SK-N-SH (cell line): ENCODE results near the gene STAG3. TPM values are rescaled to one million over a fixed set of nuclear protein-coding genes. Genes with fewer than 3 reads are reported as not detected.

ENCODE experiments used
- CTCF ChIA-PET: fragments of 300-600, 350-600 bp; formaldehyde crosslinking; extraction: SDS; loops from one replicate; lab custom pipeline; 2021; lab: Yijun Ruan, JAX
- POLR2A ChIA-PET: fragments of 350-600 bp; sonication (Branson Sonifier 250); formaldehyde crosslinking; extraction: SDS; loops from one replicate; lab custom pipeline; 2020; ENCODE audit warnings: antibody characterized with exemption, inconsistent platforms; lab: Yijun Ruan, JAX
- DNase-seq: peaks from one replicate; pipeline ENCODE4 v3.0.0; 2012
- H2AFZ ChIP-seq: fragments of 200-600 bp; sonication (generic); 2 replicates; pipeline ENCODE4 v1.8.1; 2016; ENCODE audit warnings: antibody characterized with exemption, mild to moderate bottlenecking, low read depth
- H3F3A ChIP-seq: fragments of 200-600 bp; sonication (generic); replicated peaks from 2 replicates; pipeline ENCODE3; 2016; ENCODE audit warnings: antibody characterized with exemption, mild to moderate bottlenecking; ENCODE audit not compliant: insufficient read depth
- H3K27ac ChIP-seq, 2 experiments: fragments of 200-500 bp in 1 of 2; fragments of 200-600 bp in 1 of 2; sonication (Bioruptor generic) in 1 of 2; sonication (generic), shearing (Covaris generic) in 1 of 2; 2 replicates each; pipeline versions ENCODE4 v1.5.1 to v1.6.1; 2014 to 2016; ENCODE audit warnings: low read depth in 2 of 2, inconsistent platforms in 1 of 2, low read length in 1 of 2, mild to moderate bottlenecking in 1 of 2, mixed read lengths in 1 of 2
- H3K27me3 ChIP-seq: fragments of 200-600 bp; sonication (generic), shearing (Covaris generic); 2 replicates; pipeline ENCODE4 v1.6.1; 2016; ENCODE audit warnings: mixed run types; ENCODE audit not compliant: insufficient read depth
- H3K36me3 ChIP-seq, 2 experiments: fragments of 200-500 bp in 1 of 2; fragments of 200-600 bp in 1 of 2; sonication (Bioruptor generic) in 1 of 2; sonication (generic) in 1 of 2; replicated peaks in 1 of 2; 2 replicates each; pipeline versions ENCODE3 to v1.5.1; 2014 to 2016; ENCODE audit warnings: low read length in 1 of 2, mild to moderate bottlenecking in 1 of 2; ENCODE audit not compliant: insufficient read depth in 2 of 2, control insufficient read depth in 1 of 2
- H3K4me1 ChIP-seq, 2 experiments: fragments of 200-500 bp in 1 of 2; fragments of 200-600 bp in 1 of 2; sonication (Bioruptor generic) in 1 of 2; sonication (generic), shearing (Covaris generic) in 1 of 2; 2 replicates each; pipeline versions ENCODE4 v1.5.1 to v1.6.1; 2014 to 2016; ENCODE audit warnings: low read depth in 1 of 2, low read length in 1 of 2, mixed run types in 1 of 2; ENCODE audit not compliant: insufficient read depth in 2 of 2, control insufficient read depth in 1 of 2
- H3K4me2 ChIP-seq: fragments of 200-600 bp; sonication (generic), shearing (Covaris generic); 2 replicates; pipeline ENCODE4 v1.6.1; 2017; ENCODE audit warnings: mixed run types
- H3K4me3 ChIP-seq, 2 experiments: fragments of 200-500 bp in 1 of 2; fragments of 200-600 bp in 1 of 2; sonication (Bioruptor generic) in 1 of 2; sonication (generic), shearing (Covaris generic) in 1 of 2; 2 replicates each; pipeline versions ENCODE4 v1.5.1 to v1.8.1; 2014 to 2016; ENCODE audit warnings: low read depth in 2 of 2, inconsistent platforms in 1 of 2, low read length in 1 of 2, mild to moderate bottlenecking in 1 of 2, mixed read lengths in 1 of 2, moderate library complexity in 1 of 2
- H3K79me2 ChIP-seq: fragments of 200-600 bp; sonication (generic); 2 replicates; pipeline ENCODE4 v1.8.1; 2017; ENCODE audit warnings: mild to moderate bottlenecking; ENCODE audit not compliant: insufficient read depth
- H3K9ac ChIP-seq: fragments of 200-600 bp; sonication (generic); 2 replicates; pipeline ENCODE4 v1.6.1; 2017; ENCODE audit warnings: mixed run types
- H3K9me2 ChIP-seq: fragments of 200-600 bp; sonication (generic); 2 replicates; pipeline ENCODE4 v1.6.1; 2017; ENCODE audit warnings: mixed run types
- H3K9me3 ChIP-seq: fragments of 200-600 bp; sonication (generic); 2 replicates; pipeline ENCODE4 v1.6.1; 2017; ENCODE audit warnings: mixed run types, mild to moderate bottlenecking, moderate library complexity
- H4K20me1 ChIP-seq: fragments of 200-600 bp; sonication (generic); 2 replicates; pipeline ENCODE4 v1.6.1; 2017; ENCODE audit warnings: mild to moderate bottlenecking, mixed run types; ENCODE audit not compliant: insufficient read depth
- CHD2 ChIP-seq: fragments of 150-350 bp; IDR thresholded peaks from 2 replicates; pipeline ENCODE4 v1.6.1; 2018; ENCODE audit warnings: low read length; ENCODE audit not compliant: partially characterized antibody
- GATA2 ChIP-seq: sonication (generic); formaldehyde crosslinking; IDR thresholded peaks from 2 replicates; pipeline ENCODE4 v1.5.0; 2020; ENCODE audit warnings: mild to moderate bottlenecking, missing genetic modification reagents
- JUND ChIP-seq: IDR thresholded peaks from 2 replicates; pipeline ENCODE4 v1.4.0; 2012
- MXI1 ChIP-seq: IDR thresholded peaks from 2 replicates; pipeline ENCODE4 v1.6.1; 2012; ENCODE audit warnings: mild to moderate bottlenecking, low read depth, low read length, improper control_type of control experiment
- RXRA ChIP-seq: IDR thresholded peaks from 2 replicates; pipeline ENCODE4 v1.4.0; 2012; ENCODE audit warnings: low read depth, mild to moderate bottlenecking, borderline replicate concordance
- WGBS: methylation state at CpG from one replicate; pipeline ENCODE4 v1.1.6; 2017; ENCODE audit warnings: low lambda C conversion rate; 5-methylcytosine and 5-hydroxymethylcytosine counted together
- polyA plus RNA-seq, 3 experiments: library from polyadenylated mRNA; depleted of rRNA; stranded (reverse); fragments of >200 nt; gene quantifications; 2 replicates each; pipeline ENCODE4 v1.2.3, GENCODE V29; 2012
- TF ChIP-seq, protein P1 (sequence below): IDR thresholded peaks from 2 replicates; pipeline ENCODE4; 2012
- TF ChIP-seq, protein P2 (sequence below): IDR thresholded peaks from 2 replicates; pipeline ENCODE4 v1.4.0; 2012; ENCODE audit warnings: low read depth, borderline replicate concordance
- TF ChIP-seq, protein P3 (sequence below): fragments of 150-350 bp; IDR thresholded peaks from 2 replicates; pipeline ENCODE4 v1.6.1; 2017; ENCODE audit warnings: antibody characterized with exemption, low read length, low read depth, borderline replicate concordance
- TF ChIP-seq, protein P4 (sequence below): IDR thresholded peaks from 2 replicates; pipeline ENCODE4 v1.4.0; 2012; ENCODE audit warnings: low read depth, borderline replicate concordance

The STAG3 gene
- polyA plus RNA-seq, 1 of the 3 experiments (the other 2 are of a cell fraction): 0.10 TPM

DNA sequence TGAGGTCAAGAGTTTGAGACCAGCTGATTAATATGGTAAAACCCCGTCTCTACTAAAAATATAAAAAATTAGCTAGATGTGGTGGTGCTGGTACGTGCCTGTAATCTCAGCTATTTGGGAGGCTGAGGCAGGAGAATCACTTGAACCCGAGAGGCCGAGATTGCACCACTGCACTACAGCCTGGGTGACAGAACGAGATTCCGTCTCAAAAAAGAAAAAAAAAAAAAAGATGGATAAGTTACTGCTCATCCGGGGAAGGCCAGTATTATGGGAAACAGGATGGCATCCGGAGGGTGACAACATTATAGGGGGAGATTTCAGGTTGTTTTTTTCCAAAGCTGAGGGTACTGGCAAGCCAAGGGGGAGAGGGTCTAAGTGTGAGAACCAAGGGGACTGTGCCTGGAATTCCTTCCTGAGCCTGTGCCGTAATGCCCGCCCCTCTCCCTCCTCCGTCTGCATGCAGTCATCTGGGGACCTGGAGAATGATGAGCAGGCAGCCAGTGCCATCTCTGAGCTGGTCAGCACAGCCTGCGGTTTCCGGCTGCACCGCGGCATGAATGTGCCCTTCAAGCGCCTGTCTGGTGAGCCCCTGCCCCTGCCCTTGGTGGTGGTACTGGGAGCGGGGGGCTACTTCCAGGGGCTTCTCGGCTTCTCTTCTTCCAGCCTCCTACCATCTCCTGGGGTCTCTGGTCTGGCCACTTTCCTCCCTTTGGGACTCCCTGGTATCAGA lies 24.6 kb upstream of the STAG3 start:
- H3K9me2 ChIP-seq: no peaks in the 10 kb centered on the region
- H3K27ac ChIP-seq: no peak overlapping the region; a peak in 1 of 4 replicates
- TF ChIP-seq, protein P1, sequence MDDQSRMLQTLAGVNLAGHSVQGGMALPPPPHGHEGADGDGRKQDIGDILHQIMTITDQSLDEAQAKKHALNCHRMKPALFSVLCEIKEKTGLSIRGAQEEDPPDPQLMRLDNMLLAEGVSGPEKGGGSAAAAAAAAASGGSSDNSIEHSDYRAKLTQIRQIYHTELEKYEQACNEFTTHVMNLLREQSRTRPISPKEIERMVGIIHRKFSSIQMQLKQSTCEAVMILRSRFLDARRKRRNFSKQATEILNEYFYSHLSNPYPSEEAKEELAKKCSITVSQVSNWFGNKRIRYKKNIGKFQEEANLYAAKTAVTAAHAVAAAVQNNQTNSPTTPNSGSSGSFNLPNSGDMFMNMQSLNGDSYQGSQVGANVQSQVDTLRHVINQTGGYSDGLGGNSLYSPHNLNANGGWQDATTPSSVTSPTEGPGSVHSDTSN: 0 out of 2 replicates have a peak, but pooled peaks have one; percentile 2
- no peak for TF ChIP-seq CHD2
- 87% methylated on average over 13 of the region's 18 CpGs for WGBS
- no peak overlapping the region for H3K9ac ChIP-seq
- ChIA-PET CTCF (interaction anchor here (1.7 to 1.9 kb wide), 2 partner anchors 20 to 22 kb away, joined by 7 to 8 read pairs; no protein-coding TSS in a partner anchor), POLR2A (interaction anchor here (1.1 kb wide), 1 partner anchor 27 kb away, joined by 3 read pairs; the partner anchor contains the start of gene MBLAC1)
- no peak overlapping the region for H2AFZ ChIP-seq
- H3K4me1 ChIP-seq: peaks cover 18 to 24% of the 10 kb centered on the region in 2 experiments; a peak in 2 of 4 replicates
- peaks cover 39 to 44% of the 10 kb centered on the region in 2 experiments for H3K36me3 ChIP-seq
- H3F3A ChIP-seq: peaks cover 17% of the 10 kb centered on the region
- peaks cover 20% of the 10 kb centered on the region for H4K20me1 ChIP-seq
- H3K9me3 ChIP-seq: no peaks in the 10 kb centered on the region
- DNase-seq: no peak
- peaks cover 73% of the 10 kb centered on the region for H3K79me2 ChIP-seq
- no peak overlapping the region for H3K4me3 ChIP-seq
- H3K4me2 ChIP-seq: no peak overlapping the region
- no peaks in the 10 kb centered on the region for H3K27me3 ChIP-seq

DNA sequence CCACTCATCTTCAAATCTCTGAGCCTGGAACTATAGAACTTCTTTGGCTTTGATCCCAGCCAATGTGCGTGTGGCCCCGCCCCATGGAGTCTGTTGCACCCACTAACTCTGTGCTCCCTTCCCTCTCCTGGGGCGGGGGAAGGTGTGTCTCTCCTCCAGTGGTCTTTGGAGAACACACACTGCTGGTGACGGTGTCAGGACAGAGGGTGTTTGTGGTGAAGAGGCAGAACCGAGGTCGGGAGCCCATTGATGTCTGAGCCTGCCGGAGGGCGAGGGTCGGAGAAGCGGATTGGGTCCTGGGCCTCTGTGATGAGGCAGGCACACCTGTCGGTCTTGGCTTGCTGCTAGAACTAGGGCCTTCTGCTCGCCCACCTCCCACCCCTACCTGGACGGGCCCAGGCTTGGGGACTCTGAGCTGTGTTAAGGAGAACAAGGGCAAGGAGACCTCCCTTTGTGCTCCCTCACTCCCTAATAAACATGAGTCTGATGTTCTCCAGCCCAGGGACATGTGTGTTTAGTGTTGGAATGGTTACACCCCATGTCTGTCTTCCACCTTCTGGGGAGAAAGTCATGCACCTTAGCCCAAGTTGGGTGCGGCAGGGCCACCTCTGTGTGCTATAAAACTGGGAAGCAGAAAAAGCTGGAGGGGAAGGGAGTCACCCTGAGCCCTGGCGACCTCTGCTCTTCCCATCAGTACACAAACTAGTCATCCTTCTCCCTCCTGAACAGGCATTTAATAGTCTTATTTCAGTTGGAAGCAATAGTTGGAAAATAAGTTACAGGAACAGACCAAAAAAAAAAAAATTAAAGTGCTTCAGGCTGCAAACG lies 23.8 kb upstream of the STAG3 start:
- peaks cover 78% of the 10 kb centered on the region for H3K79me2 ChIP-seq
- ChIA-PET POLR2A (interaction anchor here (0.9 to 1.5 kb wide), 3 partner anchors 13 to 27 kb away, joined by 3 to 5 read pairs (median 4); partner anchors contain the start of gene MBLAC1), CTCF (interaction anchor here (1.7 to 1.9 kb wide), 2 partner anchors 21 to 23 kb away, joined by 7 to 8 read pairs; no protein-coding TSS in a partner anchor)
- no peak overlapping the region for H3K4me3 ChIP-seq
- H3K27me3 ChIP-seq: no peaks in the 10 kb centered on the region
- H2AFZ ChIP-seq: no peak overlapping the region
- TF ChIP-seq MXI1 (no peak), JUND (0 out of 2 replicates have a peak, but pooled peaks have one; percentile 13), GATA2 (no peak), RXRA (no peak)
- TF ChIP-seq, protein P1: 0 out of 2 replicates have a peak, but pooled peaks have one; percentile 1
- TF ChIP-seq, protein P2, sequence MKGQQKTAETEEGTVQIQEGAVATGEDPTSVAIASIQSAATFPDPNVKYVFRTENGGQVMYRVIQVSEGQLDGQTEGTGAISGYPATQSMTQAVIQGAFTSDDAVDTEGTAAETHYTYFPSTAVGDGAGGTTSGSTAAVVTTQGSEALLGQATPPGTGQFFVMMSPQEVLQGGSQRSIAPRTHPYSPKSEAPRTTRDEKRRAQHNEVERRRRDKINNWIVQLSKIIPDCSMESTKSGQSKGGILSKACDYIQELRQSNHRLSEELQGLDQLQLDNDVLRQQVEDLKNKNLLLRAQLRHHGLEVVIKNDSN: no peak
- TF ChIP-seq, protein P3, sequence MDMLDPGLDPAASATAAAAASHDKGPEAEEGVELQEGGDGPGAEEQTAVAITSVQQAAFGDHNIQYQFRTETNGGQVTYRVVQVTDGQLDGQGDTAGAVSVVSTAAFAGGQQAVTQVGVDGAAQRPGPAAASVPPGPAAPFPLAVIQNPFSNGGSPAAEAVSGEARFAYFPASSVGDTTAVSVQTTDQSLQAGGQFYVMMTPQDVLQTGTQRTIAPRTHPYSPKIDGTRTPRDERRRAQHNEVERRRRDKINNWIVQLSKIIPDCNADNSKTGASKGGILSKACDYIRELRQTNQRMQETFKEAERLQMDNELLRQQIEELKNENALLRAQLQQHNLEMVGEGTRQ: no peak
- TF ChIP-seq, protein P4, sequence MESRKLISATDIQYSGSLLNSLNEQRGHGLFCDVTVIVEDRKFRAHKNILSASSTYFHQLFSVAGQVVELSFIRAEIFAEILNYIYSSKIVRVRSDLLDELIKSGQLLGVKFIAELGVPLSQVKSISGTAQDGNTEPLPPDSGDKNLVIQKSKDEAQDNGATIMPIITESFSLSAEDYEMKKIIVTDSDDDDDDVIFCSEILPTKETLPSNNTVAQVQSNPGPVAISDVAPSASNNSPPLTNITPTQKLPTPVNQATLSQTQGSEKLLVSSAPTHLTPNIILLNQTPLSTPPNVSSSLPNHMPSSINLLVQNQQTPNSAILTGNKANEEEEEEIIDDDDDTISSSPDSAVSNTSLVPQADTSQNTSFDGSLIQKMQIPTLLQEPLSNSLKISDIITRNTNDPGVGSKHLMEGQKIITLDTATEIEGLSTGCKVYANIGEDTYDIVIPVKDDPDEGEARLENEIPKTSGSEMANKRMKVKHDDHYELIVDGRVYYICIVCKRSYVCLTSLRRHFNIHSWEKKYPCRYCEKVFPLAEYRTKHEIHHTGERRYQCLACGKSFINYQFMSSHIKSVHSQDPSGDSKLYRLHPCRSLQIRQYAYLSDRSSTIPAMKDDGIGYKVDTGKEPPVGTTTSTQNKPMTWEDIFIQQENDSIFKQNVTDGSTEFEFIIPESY: no peak
- no peak overlapping the region for H3K4me2 ChIP-seq
- H3F3A ChIP-seq: peaks cover 15% of the 10 kb centered on the region
- H3K9me3 ChIP-seq: no peaks in the 10 kb centered on the region
- peaks cover 18 to 21% of the 10 kb centered on the region in 2 experiments; a peak in 2 of 4 replicates for H3K4me1 ChIP-seq
- no peak overlapping the region for H3K9ac ChIP-seq
- WGBS: 92% methylated on average over 13 of the region's 16 CpGs
- peak; percentile 21 for DNase-seq
- H3K9me2 ChIP-seq: no peaks in the 10 kb centered on the region
- H4K20me1 ChIP-seq: peaks cover 20% of the 10 kb centered on the region
- H3K36me3 ChIP-seq: peaks cover 39 to 44% of the 10 kb centered on the region in 2 experiments
- no peak overlapping the region; a peak in 1 of 4 replicates for H3K27ac ChIP-seq
